HuH-7 (cell line): ENCODE results near the gene PRXL2C.
"Not testable (repeated sequence)": the region's sequence is repeated elsewhere in the genome, so short reads cannot be mapped to it uniquely, and the experiment has no call there.

Experiments used
- DNase-seq: peaks from one replicate; pipeline ENCODE4 v3.0.0; 2011; ENCODE audit warnings: low spot score

PRXL2C gene, protein sequence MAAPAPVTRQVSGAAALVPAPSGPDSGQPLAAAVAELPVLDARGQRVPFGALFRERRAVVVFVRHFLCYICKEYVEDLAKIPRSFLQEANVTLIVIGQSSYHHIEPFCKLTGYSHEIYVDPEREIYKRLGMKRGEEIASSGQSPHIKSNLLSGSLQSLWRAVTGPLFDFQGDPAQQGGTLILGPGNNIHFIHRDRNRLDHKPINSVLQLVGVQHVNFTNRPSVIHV

DNA sequence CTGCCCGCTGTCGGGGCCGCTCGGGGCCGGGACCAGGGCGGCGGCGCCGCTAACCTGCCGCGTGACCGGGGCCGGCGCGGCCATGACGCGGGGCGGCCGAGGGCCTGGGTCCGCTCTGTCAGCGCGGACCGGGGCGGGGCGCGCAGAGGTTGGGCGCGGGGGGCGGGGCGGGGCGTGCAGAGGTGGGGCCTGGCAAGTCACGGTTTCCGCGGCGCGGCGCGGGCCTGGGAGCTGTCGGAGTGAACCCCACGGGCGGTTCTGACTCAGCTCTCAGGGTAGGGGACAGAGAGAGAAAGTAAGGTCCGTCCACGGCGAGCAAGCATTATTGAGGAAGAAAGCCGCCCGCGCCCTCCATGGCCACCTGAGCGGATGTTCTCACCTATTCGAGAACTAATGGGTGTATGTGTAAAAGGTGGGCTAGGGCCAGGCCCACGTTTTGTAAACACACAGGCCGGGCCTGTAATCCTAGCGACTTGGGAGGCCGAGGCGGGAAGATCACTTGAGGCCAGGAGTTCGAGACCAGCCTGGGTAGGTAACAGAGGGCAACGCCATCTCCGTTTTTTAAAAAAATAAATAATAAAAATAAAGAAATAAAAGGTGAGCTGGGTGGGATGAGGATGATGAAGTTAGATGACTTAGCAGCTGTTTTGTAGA is at the start of gene PRXL2C:
PRXL2C (minus strand) TSS at position 120 of the 654 bp plus-strand sequence; CDS start at position 84, 36 bp downstream.
- peak; percentile 66 for DNase-seq

DNA sequence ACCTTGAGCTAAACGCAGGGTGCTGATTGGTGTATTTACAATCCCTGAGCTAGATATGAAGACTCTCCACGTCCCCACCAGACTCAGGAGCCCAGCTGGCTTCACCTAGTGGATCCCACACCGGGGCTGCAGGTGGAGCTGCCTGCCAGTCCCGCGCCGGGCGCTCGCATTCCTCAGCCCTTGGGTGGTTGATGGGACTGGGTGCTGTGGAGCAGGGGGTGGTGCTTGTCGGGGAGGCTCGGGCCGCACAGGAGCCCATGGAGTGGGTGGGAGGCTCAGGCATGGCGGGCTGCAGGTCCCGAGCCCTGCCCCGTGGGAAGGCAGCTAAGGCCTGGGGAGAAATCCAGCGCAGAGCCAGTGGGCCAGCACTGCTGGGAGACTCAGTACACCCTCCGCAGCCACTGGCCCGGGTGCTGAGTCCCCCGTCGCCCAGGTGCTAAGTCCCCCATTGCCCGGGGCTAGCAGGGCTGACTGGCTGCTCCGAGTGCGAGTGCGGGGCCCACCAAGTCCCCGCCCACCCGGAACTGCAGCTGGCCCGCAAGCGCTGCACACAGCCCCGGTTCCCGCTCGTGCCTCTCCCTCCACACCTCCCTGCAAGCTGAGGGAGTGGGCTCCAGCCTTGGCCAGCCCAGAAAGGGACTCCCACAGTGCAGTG is 45.7 kb upstream of the PRXL2C start:
- DNase-seq: not testable (repeated sequence)

DNA sequence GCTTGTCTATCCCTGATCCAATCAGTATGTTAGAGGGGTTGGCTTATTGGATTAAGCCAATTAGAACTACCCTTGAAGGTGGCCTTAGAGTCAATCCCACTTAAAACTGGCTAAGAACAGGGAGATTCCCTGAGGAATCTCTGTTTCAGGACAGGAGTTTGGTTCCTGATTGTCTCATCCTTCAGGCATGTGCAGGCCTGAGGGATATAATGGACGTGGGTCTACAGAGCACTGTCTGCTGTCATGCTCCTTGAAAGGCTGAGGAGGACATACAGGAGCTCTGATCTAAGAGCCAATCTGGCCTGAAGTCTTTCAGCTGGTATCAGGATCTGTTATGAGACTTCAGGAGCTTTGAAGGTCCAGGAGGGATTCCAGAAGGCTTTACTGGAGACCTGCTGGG is 36.2 kb upstream of the PRXL2C start:
- no peak for DNase-seq

DNA sequence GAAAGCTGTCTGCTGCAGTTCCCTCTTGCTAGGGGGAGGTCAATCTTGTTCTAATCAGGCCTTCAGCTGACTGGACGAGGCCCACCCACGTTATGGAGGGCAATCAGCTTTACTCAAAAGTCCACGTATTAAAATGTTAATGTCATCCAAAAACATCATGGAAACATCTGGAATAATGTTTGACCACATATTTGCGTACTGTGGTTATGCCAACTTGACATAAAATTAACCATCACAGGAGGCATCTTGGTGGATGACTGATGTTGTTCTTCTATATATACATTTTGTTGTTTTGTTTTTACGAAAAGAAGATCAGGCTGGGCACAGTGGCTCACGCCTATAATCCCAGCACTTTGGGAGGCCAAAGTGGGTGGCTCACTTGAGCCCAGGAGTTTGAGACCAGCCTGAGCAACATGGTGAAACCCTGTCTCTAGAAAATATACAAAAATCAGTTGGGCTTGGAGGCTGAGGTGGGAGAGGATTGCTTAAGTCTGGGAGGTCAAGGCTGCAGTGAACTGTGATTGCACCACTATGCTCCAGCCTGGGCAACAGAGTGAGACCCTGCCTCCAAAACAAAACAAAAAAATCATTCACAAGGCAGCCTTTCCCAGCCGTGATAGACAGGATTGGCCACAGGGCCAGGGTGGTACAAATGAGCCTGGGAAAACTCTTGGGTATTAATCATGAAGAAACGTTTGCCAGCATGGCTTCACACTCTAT is 33.8 kb upstream of the PRXL2C start:
- no peak for DNase-seq

DNA sequence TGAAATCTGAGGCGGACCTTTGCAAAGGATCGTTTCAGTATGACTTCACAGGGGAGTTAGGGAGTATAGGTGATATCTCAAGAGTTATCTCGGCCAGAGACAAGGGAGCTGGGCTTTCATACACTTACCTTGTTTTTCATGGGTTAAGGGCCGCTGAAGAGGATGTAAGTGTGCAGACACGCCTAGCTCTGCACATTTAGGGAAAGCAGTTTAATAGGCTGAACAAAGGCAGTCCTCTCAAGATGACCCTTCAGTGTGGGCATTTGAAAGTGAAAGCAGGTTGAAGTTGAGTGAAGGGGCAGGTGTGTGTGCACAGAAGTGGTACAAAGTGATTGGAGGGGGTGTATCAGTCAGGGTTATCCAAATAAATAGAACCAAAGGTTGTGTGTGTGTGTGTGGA is 33.1 kb upstream of the PRXL2C start:
- no peak for DNase-seq

DNA sequence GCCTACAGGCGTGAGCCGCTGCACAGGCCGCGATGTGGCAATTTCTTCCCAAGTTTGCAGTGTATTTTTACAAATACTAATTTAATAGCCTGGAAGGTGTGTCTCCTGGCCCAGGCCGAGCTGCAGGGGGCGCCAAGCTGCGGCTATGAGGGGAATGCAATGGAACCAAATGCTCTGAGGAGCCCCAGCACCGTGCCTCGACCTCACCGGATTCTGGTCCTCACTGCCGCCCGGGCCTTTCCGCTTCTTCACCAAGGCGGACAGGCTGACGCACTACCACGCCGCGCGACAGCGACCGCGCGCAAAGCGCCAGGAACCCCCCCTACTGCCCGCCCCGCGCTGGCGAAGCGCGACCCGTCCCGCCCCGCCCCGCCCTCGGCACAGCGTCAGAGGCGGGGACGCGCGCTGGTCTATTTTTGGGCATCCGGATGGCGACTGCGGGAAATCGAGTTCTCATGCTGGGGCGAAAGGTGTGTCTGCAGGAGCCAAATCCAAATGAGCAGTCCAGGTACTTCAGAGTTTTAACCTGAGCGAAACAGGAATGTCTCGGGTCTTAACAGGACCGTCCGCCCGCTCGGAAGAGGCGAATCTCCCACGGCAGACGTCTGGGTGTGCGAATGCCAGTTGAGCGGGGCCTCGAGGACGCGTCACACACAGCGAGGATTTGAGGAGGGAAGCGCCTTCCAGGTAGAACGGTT is 31.7 kb upstream of the PRXL2C start:
- DNase-seq: no peak

DNA sequence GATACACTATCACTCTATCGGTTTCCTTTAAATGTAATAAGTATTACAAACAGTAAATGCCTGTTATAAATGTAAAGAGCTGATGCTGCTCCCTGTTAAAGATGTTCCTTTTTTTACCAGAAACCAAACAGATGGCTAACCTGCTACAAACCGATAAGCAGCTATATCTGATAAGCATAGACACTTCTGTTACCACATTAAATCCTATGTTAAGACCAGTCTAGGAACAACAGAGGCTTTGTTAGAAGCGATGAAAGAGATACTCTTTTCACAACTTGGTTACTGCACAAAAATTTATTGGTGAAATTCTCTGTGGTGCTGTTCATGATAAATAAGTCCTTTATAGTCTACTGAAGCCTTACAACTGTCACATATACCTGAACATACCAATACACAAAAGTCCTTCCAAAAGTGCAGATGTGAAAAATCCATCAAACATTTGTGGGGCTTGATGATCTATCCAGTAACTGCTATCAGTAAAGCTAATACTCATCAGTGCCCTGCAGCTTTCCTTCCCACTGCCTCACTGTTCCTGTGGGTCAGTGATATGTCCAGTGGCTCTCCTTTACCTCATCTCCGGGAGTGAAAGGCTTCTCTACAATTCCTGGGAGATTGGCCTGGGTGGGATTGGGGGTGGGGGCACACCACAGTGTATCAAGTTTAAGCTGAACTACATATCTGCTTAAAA is 25.8 kb upstream of the PRXL2C start:
- DNase-seq: no peak

DNA sequence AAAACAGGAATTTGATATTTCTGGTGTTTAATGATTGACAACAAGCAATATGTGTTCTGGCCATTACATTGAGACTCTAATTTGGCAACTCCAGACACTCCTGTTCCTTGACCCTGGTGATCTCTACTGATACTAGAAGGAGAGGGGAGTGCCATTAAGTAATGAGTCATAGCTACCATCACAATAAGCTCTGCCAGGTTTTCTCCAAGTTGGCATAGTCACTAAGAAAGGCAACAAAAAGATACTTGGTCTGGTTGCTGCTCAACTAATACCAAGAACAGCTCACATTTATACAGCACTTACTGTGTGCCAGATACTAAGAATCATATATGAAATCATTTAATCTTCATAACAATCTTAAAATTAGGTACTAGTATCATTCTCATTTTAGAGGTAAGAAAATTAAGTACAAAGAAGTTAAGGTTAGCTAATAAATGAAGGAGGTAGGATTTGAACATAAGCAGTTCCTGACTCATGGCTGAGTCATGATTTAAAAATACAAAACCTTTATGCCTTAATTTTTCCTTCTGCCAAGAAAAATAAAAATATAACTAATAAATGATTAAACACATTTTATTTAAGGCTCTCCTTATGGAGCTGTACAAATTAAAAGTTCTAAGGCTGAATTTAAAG is 19.9 kb upstream of the PRXL2C start:
- no peak for DNase-seq

DNA sequence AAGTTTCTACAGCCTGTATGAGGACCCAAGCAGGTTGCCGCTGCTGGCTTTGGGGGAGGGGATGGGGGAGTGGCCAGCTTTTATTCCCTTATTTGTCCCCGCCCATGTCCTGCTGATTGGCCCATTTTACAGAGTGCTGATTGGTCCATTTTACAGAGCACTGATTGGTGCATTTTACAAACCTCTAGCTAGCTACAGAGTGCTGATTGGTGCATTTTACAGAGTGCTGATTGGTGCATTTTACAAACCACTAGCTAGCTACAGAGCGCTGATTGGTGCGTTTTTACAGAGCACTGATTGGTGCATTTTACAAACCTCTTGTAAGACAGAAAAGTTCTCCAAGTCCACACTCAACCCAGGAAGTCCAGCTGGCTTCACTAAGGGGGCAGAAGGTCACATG is 18.7 kb upstream of the PRXL2C start:
- DNase-seq: not testable (repeated sequence)

DNA sequence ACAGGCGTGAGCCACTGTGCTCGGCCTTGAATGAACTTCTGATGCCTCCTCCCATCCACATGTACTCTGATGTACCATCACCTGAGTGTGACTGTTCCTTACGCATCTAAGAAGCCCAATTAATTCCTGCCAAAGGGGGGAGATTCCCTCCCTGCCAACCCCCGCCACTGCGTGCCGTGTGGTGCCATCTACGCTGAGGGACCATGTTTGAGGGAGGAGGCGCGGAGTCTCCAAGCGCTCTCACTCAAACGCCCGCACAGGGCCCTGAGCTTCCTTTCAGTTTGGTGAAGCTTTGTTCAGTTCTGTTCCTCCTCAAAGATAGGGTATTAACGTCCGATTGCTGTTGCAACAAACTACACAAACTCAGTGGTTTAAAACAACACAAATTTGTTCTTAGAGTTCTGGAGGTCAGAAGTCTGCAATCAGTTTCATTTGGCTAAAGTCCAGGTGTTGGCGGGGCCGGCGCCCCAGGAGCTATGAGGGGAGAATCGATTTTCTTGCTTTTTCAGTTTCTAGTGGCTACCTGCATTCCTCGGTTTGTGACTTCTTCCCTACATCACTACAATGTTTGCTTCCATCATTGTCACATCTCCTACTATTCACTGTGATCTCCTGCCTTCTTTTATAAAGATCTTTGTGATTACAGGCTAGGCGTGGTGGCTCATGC is 13.9 kb upstream of the PRXL2C start:
- no peak for DNase-seq

DNA sequence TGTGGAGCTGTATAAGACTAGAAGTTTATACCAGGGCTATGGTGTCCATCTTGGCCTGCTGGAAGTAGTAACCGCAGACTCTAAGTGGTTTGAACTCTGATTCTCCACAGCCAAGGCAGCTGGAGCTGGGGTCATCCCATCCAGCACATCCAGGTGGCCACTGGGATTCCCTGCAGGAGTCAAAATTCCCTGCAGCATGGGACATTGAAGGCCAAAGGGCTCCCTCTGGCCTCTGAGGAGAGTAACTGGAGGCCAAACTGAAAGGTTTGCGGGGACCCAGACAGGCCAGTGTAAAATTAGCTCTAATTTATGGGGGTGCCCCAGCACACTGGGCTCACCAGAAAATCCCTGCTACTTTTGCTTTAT is 12.2 kb upstream of the PRXL2C start:
- no peak for DNase-seq

DNA sequence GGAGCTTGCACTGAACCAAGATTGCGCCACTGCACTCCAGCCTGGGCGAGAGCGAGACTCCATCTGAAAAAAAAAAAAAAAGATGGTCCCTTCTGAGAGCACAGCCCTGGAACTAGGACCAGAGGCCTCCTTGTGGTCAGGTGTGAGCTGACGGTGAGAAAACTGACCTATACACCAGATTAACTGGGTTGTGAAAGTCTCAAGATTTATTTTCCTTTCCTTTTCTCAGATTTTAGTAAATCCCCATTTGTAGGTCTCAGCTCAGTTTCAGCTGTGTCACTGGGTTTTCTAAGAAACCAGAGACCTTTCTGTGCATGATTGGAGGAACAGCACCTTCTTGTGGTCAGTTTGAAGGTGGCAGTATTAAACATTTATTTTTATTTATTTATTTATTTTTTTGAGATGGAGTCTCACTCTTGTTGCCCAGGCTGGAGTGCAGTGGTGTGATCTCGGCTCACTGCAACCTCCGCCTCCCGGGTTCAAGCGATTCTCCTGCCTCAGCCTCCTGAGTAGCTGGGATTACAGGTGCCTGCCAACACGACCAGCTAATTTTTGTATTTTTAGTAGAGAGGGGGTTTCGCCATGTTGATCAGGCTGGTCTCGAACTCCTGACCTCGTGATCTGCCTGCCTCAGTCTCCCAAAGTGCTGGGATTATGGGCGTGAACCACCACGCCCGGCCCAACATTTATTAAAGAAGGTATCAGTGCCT is 11.7 kb upstream of the PRXL2C start:
- DNase-seq: peak; percentile 40

DNA sequence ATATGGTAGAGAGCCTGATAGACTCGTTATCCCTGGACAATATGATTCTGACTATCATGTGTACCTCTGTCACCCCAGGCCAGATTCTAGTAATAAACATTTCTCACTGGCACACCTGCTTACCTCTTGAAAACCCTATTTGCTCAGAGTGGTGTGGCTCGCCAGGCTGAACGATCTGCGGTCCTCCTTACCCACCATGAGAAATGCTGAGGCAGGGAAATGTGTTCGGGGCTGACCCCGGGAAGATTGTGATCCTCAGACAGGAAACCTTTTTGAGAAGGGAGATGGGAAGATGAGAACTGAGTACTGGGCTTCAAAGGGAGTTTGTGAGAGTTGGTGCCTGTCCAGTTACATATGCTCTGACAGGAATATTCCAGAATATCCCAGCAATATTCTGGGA is 10.7 kb upstream of the PRXL2C start:
- DNase-seq: no peak

DNA sequence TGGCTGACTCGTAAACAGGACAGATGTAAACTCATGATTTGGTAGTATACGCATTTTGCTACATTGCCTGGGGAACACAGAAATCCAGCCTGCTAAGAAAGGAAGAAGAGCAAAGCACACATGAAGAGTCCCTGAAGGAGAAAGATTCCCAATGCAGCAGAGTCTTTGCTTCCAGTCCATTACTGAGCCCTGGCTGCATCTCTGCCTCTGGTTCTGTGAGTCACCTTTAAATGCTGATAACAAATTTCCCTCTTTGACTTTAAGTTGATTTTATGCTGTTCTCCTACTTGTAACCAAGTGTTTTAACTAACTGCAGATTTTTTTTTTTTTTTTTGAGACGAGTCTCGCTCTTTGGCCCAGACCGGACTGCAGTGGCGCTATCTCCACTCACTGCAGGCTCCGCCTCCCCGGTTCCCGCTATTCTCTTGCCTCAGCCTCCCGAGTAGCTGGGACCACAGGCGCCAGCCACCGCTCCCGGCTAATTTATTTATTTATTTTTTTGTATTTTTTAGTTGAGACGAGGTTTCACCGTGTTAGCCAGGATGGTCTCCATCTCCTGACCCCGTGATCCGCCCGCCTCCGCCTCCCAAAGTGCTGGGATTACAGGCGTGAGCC is 8.5 kb upstream of the PRXL2C start:
- DNase-seq: no peak

DNA sequence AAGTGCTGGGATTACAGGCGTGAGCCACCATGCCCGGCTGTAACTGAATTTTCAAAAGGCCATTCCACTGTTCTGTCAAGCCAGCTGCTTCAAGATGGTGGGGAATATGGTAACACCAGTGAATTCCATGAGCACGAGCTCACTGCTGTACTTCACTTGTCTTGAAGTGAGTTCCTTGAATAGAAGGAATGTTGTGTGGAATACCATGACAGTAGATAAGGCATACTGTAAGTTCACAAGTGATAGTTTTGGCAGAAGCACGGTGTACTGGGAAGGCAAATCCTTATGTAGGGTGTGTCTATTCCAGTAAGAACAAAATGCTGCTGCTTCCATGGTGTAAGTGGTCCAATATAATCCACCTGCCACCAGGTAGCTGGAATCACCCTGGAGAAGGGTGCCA is 6.6 kb upstream of the PRXL2C start:
- no peak for DNase-seq

DNA sequence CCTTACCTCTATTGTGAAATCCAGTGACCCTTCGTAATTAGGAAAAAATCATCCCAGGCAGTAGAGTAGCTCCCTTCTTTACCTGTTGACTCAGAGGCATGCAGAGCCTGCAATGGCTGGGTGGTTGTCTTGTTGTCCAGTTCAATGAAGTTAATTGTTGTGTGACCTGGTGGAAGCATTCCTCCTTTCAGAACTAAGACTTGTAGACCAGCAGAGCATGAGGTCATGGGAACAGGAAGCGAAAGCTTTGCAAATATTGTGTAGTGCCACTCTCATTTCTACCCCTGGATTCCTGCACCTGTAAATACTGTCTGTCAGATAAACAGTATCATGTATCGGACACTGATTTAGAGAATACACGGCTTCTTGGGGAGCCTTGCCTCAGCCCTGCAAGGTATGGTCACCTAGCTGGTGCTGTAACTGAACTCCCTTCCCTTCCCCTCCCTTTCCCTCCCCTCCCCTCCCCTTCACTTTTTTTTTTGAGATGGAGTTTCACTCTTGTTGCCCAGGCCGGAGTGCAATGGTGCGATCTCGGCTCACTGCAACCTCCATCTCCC is 5.7 kb upstream of the PRXL2C start:
- DNase-seq: no peak

DNA sequence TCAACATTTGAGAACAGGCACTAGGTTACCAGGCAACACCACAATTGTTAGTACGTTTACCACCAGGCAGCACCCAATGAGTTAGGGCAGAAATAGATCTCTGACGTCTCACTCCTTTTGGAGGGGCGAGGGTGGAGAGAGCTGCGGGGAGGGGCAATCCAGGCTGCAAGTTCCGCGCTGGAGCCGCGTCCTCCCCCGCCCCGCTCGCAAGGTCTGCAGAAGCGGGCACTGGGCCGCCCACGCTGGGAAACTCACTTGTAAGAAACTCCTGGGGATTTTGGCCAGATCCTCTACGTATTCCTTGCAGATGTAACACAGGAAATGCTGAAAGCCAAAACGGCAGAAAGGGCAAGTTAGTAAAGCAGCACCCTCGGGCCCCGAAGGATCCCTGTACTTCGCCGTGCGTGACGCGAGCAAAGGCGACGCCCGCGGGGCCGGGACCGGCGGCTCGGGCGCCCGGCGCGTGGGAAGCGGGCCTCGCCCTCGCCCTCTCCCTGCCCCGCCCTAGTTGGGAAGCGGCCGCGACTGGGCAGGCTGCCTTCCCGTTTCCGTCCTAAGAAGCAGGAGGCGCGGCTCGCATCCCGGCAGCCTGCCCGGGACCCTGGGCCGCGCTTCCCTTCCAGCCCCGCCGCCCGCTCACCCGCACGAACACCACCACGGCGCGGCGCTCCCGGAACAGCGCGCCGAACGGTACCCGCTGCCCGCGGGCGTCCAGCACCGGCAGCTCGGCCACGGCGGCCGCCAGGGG is 493 bp downstream of the PRXL2C start:
- peak; percentile 71 for DNase-seq

DNA sequence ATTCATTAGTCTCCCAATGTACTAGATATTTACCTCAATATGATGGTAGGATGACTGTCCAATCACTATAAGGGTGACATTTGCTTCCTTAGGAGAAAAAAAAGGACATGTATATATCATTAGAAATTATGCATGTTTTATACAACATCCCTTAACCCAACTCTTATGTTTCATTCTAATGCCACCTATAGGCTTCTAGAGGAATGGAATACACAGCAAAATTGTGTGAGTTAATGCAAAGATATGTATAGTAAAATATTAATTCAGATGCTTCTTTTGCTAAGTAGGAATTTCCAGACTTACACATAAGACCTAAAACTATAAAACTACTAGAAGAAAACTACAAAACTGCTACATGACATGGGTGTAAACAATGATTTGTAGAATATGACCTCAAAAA is 3.5 kb downstream of the PRXL2C start:
- no peak for DNase-seq
